ENCODE results near the gene SIX2. TPM values are rescaled to one million over a fixed set of nuclear protein-coding genes. Genes with fewer than 3 reads are reported as not detected.

The SIX2 gene
- total RNA-seq, 1 donor from 2014 or later = 16.7 TPM

- Histone ChIP-seq H3K9me3 (no peaks in the 10 kb centered on the region), H3K27ac (no peak overlapping the region), H3K4me1 (peaks cover 40% of the 10 kb centered on the region), H3K27me3 (no peaks in the 10 kb centered on the region), H3K36me3 (no peaks in the 10 kb centered on the region), H3K4me3 (peak overlapping the region in 1 of 2 donors; percentile 10)
- no peak for TF ChIP-seq POLR2A (IDR thresholded peaks at IDR 0.05)
- no peak for TF ChIP-seq CTCF (IDR thresholded peaks at IDR 0.05)
- no peak for TF ChIP-seq POLR2AphosphoS5 (IDR thresholded peaks at IDR 0.05; ENCODE audit: insufficient read depth in 1 of 2, low read depth in 1 of 2)
- intact Hi-C loops (cut with DNase I) = no loop called here
- DNase-seq (ENCODE audit: extremely low spot score in 2 of 2) = no peak
These were observed 5.4 kb downstream of the SIX2 start for GRCh38 chr2:45003579-45004551.

GRCh38 chr2:45002686-45003085 lies 6.6 kb downstream of the SIX2 start:
- no peak overlapping the region for H3K27ac ChIP-seq
- no peaks in the 10 kb centered on the region for H3K27me3 ChIP-seq
- H3K36me3 ChIP-seq = no peaks in the 10 kb centered on the region
- intact Hi-C loops (cut with DNase I) = no loop called here
- TF ChIP-seq POLR2A (IDR thresholded peaks at IDR 0.05) = no peak
- TF ChIP-seq CTCF (IDR thresholded peaks at IDR 0.05) = no peak
- TF ChIP-seq POLR2AphosphoS5 (IDR thresholded peaks at IDR 0.05; ENCODE audit: insufficient read depth in 1 of 2, low read depth in 1 of 2) = no peak
- peaks cover 29% of the 10 kb centered on the region for H3K4me1 ChIP-seq
- no peak for DNase-seq (ENCODE audit: extremely low spot score in 2 of 2)
- H3K4me3 ChIP-seq = no peak overlapping the region
- no peaks in the 10 kb centered on the region for H3K9me3 ChIP-seq

- no peak for DNase-seq (ENCODE audit: extremely low spot score in 2 of 2)
- Histone ChIP-seq H3K4me1 (peaks cover 29% of the 10 kb centered on the region), H3K36me3 (no peaks in the 10 kb centered on the region), H3K27me3 (no peaks in the 10 kb centered on the region), H3K9me3 (no peaks in the 10 kb centered on the region), H3K27ac (no peak overlapping the region), H3K4me3 (peak overlapping the region in 1 of 2 donors; percentile 18)
- TF ChIP-seq POLR2A (IDR thresholded peaks at IDR 0.05) (no peak), CTCF (IDR thresholded peaks at IDR 0.05) (no peak), POLR2AphosphoS5 (IDR thresholded peaks at IDR 0.05; ENCODE audit: insufficient read depth in 1 of 2, low read depth in 1 of 2) (no peak)
- intact Hi-C loops (cut with DNase I) = no loop called here
These were observed 7.3 kb downstream of the SIX2 start for GRCh38 chr2:45001869-45002385.

GRCh38 chr2:45000921-45001868 lies 8.1 kb downstream of the SIX2 start:
- intact Hi-C loops (cut with DNase I) = no loop called here
- Histone ChIP-seq H3K27ac (no peak overlapping the region), H3K4me1 (peaks cover 29% of the 10 kb centered on the region), H3K27me3 (no peaks in the 10 kb centered on the region), H3K9me3 (no peaks in the 10 kb centered on the region), H3K4me3 (peak overlapping the region; percentile 18 to 22), H3K36me3 (no peaks in the 10 kb centered on the region)
- TF ChIP-seq CTCF (IDR thresholded peaks at IDR 0.05) (no peak), POLR2A (IDR thresholded peaks at IDR 0.05) (no peak), POLR2AphosphoS5 (IDR thresholded peaks at IDR 0.05; ENCODE audit: insufficient read depth in 1 of 2, low read depth in 1 of 2) (no peak)
- DNase-seq (ENCODE audit: extremely low spot score in 2 of 2) = no peak

All from vagina (tissue), 2 donors.